GM19351 (cell line): ENCODE data around the gene RPS16.
"Not testable (repeated sequence)": the region's sequence is repeated elsewhere in the genome, so short reads cannot be mapped to it uniquely, and the experiment has no call there.

Source experiments
- ATAC-seq: cut with Tn5 transposase; IDR thresholded peaks from one replicate; pipeline ENCODE4 v1.9.1; 2021; ENCODE audit warnings: mild to moderate bottlenecking, moderate library complexity; ENCODE audit not compliant: unreplicated experiment

RPS16 gene

GRCh38 chr19:39435499-39436349 is at the start of gene RPS16:
Gene RPS16 (minus strand): TSS chr19:39435949. CDS start chr19:39435895, 54 bp downstream.
- peak; percentile 80 for ATAC-seq

- no peak for ATAC-seq
Observed at GRCh38 chr19:39483141-39483540, 47.4 kb upstream of the RPS16 start.

DNA sequence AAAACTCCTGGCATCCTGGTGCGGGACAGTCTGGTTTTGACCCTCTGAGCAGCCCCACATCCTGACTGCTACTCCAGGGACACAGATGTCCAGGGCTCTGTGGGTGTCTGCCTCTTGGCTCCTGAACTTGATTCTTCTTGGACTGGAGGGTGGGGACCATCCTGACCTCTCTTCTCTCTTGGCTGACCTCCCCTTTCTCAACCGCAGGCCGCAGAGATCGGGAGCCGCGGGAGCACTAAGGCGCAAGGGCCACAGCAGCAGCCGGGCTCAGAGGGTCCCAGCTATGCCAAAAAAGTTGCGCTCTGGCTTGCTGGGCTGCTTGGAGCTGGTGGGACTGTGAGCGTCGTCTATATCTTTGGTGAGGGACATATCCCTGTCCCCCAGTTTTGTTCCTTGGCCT is 45.9 kb upstream of the RPS16 start:
- no peak for ATAC-seq

- ATAC-seq, result no peak
Observed at GRCh38 chr19:39481229-39481545, 45.4 kb upstream of the RPS16 start.

DNA sequence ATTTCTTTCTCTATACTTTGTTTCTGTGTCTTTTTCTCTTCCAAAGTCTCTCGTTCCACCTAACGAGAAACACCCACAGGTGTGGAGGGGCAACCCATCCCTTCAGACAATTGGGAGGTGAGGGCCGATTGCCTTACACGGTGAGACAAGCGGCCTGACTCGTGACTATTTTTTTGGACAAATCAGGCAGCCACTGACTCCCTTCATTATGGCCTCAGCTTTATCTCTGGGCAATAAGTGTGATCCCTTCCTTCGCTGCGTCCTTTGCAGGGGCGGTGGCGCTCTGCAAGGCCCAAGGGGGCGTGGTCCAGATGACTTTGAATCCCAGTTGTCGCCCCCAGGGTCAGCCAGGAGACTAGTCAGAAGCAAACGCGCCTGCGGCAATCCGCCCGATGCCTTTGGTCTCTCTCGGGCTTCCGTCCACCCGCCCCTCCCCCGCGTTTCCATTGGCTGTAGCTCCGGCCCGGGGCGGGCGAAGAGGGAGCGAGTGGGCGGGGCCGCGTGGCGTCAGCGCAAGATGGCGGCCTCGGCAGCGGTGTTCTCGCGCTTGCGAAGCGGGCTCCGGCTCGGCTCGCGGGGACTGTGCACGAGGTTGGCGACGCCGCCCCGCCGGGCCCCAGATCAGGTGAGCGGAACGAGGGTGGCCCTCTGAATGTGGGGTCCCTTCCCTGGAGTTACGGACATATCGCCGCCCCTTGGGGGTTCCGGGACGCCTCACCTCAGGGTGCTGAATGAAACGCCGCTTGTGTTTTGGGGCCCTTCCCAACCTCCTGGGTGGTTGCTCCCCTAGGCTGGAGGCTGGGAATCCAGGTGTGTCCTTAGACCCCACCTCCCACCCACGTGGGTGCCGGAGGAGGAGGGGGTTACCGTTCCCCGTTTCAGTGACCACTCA is 44.8 kb upstream of the RPS16 start, which contains the start of gene TIMM50:
Gene TIMM50 (plus strand): TSS at position 502 of the 892 bp plus-strand sequence. CDS start 16 bp downstream, at position 518.
- ATAC-seq, result peak; percentile 81

- ATAC-seq, result no peak
Observed at GRCh38 chr19:39479916-39480315, 44.2 kb upstream of the RPS16 start.

GRCh38 chr19:39479319-39479801 is 43.6 kb upstream of the RPS16 start:
- ATAC-seq, result not testable (repeated sequence)

GRCh38 chr19:39475748-39476147 is 40.0 kb upstream of the RPS16 start:
- ATAC-seq, result no peak

GRCh38 chr19:39474139-39474620 is 38.4 kb upstream of the RPS16 start:
- ATAC-seq, result no peak

- no peak for ATAC-seq
Observed at GRCh38 chr19:39473443-39473960, 37.8 kb upstream of the RPS16 start.

DNA sequence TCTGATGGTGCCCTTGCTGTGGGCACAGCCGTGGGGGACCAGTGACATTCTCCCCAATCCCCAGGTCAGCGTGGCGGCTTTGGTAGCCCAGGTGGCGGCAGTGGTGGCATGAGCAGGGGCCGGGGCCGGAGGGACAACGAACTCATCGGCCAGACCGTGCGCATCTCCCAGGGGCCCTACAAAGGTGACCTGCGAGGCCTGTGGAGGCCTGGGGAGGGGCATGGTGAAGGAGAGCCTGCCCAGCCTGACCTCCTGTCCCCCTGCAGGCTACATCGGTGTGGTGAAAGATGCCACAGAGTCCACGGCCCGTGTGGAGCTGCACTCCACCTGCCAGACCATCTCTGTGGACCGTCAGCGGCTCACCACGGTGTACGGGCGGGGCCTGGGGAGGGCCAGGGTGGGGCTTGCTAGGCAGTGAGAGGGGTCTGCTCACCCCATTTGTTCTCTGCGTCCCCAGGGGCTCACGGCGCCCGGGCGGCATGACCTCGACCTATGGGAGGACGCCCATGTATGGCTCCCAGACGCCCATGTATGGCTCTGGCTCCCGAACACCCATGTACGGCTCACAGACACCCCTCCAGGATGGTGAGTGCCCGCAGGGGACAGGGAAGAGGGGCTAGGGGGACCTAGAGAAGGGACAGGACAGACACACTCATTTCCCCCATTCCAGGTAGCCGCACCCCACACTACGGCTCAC is 37.1 kb upstream of the RPS16 start:
- no peak for ATAC-seq

DNA sequence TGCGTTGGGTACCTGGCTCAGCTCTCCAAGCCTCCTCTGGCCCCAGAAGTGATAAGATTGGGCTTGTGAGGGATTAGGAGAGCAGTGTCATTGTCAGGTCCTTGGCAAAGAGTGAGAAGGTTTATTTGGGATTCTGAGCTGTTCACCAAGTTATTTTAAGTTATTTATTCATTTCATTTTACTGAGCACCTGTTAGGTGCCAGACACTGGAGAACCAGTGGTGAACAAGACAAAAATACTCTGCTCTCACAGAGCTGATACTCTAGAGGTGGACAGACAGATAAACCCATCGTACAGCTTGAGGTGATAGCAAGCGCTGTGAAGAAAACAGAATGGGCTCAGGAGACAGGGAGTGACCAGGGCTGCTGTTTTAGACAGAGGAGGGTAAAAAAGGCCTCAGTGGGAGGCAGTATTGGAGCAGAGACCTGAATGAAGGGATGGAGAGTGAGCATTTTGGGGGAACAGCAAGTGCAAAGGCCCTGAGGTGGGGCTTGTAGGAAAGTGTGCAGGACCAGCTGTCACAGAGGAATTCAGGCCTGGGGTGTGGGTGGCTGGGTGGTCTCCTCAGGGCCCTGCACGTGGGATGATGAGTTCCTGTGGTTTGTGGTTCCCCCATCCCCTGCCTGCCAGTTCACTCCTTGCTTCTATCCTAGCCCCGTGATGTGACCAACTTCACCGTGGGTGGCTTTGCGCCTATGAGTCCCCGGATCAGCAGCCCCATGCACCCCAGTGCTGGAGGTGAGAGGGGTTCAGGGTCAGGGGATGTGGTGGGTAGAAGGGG is 36.2 kb upstream of the RPS16 start:
- ATAC-seq, result no peak

DNA sequence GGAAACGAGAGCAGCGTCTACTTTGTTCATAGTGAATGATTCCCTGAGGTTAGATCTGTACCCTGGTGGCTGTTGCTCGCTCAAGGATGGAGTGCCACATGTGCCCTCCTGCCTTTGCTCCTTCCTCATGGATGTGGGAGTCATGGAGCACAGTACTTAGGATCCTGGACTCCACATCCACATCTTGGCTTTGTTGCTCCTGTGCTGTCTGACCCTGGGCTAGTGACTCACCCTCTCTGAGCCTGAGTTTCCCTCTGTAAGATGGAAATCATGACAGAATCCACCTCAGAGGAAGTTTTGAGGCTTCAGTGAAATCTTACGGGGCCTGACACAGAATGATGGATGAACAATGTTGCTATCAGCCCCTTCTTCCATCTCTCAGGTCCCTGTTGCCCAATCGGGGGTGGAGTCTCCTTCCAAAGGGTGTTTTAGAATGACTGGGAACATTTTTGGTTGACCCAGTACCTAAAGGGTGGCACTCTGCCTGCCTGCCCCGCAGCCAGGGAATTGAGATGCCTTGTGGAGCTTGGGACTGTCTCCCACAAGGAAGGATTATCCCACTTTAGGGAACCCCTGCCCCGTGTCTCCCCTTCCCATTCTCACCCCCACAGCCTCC is 35.1 kb upstream of the RPS16 start:
- ATAC-seq, result no peak

GRCh38 chr19:39469567-39469966 is 33.8 kb upstream of the RPS16 start:
- no peak for ATAC-seq

DNA sequence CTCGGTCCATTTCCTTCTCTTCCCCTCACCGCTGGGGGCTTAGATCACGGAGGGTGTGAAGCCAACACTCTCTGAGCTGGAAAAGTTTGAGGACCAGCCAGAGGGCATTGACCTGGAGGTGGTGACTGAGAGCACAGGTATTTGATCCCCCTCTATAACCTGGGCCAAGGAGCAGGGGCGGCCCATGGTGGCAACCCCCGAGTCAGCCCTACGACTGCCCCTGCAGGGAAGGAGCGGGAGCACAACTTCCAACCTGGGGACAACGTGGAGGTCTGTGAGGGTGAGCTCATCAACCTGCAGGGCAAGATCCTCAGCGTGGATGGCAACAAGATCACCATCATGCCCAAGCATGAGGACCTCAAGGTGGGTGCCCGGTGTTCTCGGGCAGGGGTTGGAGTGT is 33.3 kb upstream of the RPS16 start:
- ATAC-seq, result no peak

GRCh38 chr19:39467941-39468340 is 32.2 kb upstream of the RPS16 start:
- ATAC-seq, result no peak

DNA sequence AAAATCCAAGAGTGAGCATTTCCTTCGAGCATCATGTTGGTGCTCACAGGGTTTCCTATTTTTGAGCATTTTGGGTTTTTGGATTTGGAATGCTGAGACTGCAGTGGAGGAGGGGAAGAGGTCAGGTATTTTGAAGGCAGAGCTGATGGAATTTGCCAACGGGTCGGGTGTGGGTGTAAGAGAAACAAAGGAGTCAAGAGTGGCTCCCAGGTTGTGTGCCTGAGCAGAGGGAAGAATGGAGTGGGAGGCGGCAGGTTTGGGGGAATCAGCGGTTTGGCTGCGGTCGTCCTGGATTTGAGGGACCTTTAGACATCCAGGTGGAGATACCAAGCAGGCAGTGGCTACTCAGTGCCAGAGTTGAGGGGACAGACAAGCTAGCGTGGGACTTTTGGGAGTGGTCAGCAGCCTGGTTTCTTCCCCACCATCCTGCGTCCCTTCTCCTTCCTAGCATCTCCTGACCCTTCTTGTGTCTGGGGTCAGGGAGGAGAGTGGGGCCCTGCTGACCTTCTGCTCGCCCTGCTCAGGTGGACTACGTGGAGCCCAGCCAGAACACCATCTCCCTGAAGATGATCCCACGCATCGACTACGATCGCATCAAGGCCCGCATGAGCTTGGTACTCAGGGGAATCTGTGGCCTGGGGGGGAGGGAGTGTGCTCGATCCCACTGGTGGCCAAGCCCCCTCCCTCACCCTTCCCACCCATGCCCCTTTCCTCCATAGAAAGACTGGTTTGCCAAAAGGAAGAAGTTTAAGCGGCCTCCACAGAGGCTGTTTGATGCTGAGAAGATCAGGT is 30.4 kb upstream of the RPS16 start:
- ATAC-seq, result no peak

DNA sequence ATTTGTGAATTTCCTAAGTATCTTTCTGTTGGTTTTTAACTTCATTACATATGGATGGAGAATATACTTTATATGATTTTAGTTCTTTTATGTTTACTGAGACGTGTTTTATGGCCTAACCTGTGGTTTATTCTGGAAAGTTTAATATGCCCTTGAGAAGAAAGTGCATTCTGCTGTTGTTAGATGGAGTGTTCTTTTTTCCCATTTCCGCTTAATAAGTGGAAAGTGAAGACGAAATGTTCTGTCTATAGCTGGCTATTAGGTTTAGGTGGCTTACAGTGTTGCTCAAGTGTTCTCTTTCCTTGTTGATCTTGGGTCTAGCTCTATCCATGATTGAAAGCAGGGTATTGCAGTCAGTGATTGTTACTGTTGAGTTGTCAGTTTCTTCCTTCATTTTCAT is 27.7 kb upstream of the RPS16 start:
- ATAC-seq, result no peak

GRCh38 chr19:39451257-39451656 is 15.5 kb upstream of the RPS16 start:
- ATAC-seq, result not testable (repeated sequence)
